Kidney epithelial cell (primary cell): ENCODE measurements around the gene NFATC2. TPM values are rescaled to one million over a fixed set of nuclear protein-coding genes. Genes with fewer than 3 reads are reported as not detected.

Source experiments
- DNase-seq: peaks from one replicate; pipeline ENCODE4 v3.0.0-alpha.2; 2010; ENCODE audit warnings: low read depth
- H3K27me3 ChIP-seq: 2 replicates; pipeline ENCODE4 v1.6.0; 2011; ENCODE audit warnings: low read length; ENCODE audit not compliant: control insufficient read depth, insufficient read depth
- H3K36me3 ChIP-seq: 2 replicates; pipeline ENCODE4 v1.5.1; 2011; ENCODE audit warnings: low read length; ENCODE audit not compliant: control insufficient read depth, insufficient read depth
- H3K4me3 ChIP-seq: 2 replicates; pipeline ENCODE4 v1.5.1; 2011; ENCODE audit warnings: low read depth, mild to moderate bottlenecking, control low read depth, low read length
- CTCF ChIP-seq: IDR thresholded peaks from 2 replicates; pipeline ENCODE4 v1.5.1; 2011; ENCODE audit warnings: mild to moderate bottlenecking, moderate library complexity, low read length, control low read depth, inconsistent platforms; ENCODE audit not compliant: insufficient read depth, poor library complexity, severe bottlenecking
- total RNA-seq: library from RNA; depleted of rRNA; stranded (reverse); fragments of >200 nt; gene quantifications from 2 replicates; pipeline ENCODE4 v1.2.3, GENCODE V29; 2015

Gene NFATC2
- total RNA-seq, 1 donor from 2014 or later = 2.9 TPM

- no peak overlapping the region for H3K4me3 ChIP-seq
- H3K36me3 ChIP-seq = no peaks in the 10 kb centered on the region
- no peak for DNase-seq
- TF ChIP-seq CTCF = no peak
- H3K27me3 ChIP-seq = no peaks in the 10 kb centered on the region
Observed at GRCh38 chr20:51452734-51453365, 89.7 kb downstream of the NFATC2 start.

- no peak for DNase-seq
- TF ChIP-seq CTCF = no peak
- no peak overlapping the region for H3K4me3 ChIP-seq
- H3K27me3 ChIP-seq = no peaks in the 10 kb centered on the region
- H3K36me3 ChIP-seq = no peaks in the 10 kb centered on the region
Observed at GRCh38 chr20:51452091-51452613, 90.4 kb downstream of the NFATC2 start.

- no peaks in the 10 kb centered on the region for H3K27me3 ChIP-seq
- no peak for TF ChIP-seq CTCF
- no peaks in the 10 kb centered on the region for H3K36me3 ChIP-seq
- no peak for DNase-seq
- H3K4me3 ChIP-seq = no peak overlapping the region
Observed at GRCh38 chr20:51451484-51451883, 91.0 kb downstream of the NFATC2 start.

- H3K27me3 ChIP-seq = no peaks in the 10 kb centered on the region
- H3K36me3 ChIP-seq = no peaks in the 10 kb centered on the region
- DNase-seq = no peak
- no peak overlapping the region for H3K4me3 ChIP-seq
- no peak for TF ChIP-seq CTCF
Observed at GRCh38 chr20:51450984-51451383, 91.5 kb downstream of the NFATC2 start.

- Histone ChIP-seq H3K36me3 (no peaks in the 10 kb centered on the region), H3K27me3 (no peaks in the 10 kb centered on the region), H3K4me3 (no peak overlapping the region)
- DNase-seq = no peak
- no peak for TF ChIP-seq CTCF
Observed at GRCh38 chr20:51450221-51450712, 92.3 kb downstream of the NFATC2 start.
